ENCODE measurements around the gene TDRD10.

The TDRD10 gene

DNA sequence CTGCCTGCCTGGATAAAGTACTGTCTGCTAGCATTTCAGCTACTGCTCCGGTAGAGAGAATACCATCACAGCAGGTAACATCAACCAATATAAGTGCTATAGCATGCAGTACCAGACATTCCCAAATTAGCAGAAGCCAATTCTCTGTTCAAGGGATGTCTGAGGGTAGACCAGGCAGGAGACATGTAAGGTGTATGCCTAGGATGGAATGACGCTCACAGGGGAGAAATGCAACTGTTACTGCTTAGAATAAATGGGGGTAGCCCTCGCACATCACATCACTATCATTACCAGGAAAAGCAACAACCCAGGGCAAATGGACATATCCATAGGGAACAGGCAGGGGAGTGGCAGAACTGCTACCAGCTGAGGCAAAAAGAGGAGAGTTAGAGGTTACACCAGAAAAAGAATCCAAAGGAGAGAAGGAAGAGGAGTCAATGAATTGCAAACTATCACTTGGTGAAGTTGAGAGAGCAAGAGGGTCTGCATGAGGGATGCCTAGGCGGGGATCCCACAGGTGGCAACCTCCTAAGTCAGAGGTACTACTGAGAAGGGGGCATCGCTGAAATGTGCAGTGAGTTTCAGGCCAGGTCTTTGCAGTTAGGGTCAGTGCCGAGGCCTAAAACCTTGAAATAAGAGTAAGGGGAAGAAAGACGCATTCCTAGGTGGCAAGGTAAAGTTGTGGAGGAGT is 55.4 kb downstream of the TDRD10 start:
- no peak for DNase-seq

DNA sequence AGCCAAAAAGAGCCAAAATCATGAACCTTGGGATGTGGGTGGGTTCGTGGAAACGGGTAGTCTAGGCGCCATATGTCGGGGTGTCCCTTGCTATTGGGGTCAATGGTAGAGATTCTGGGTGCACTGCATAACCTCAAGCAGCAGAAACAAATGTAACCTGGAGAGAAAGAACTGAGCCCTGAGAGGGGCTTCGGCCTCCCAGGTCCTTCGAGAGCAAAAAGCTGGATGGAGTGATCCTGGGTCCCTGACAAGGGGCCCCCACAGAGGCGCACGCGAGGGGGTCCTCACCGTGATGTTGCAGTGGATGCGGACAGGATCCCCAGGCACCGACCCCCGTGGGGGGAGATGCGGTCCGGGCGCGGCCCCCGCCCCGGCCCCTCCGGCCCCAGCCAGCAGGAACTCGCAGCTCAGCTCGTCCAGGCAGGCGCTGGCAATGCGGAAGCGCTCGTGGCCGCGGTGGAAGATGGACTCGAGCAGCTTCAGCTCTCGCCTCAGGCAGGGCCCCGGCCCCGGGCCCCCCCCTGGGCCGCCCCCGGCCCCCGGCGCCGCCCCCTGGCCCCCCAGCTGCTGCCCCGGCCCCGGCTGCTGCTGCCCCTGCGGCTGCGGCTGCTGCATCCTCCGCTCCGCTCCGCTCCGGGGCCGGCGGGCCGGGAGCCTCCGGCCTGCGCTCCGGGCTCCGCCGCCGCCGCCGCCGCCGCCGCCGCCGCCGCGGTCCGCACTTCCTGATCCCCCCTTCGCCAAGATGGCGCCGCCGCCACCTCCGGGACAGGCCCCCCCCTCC is 56.1 kb downstream of the TDRD10 start, which contains the start of gene UBE2Q1:
TSS of gene UBE2Q1 (minus strand) at position 724 of the 781 bp plus-strand sequence. CDS start at position 615, 109 bp downstream.
- DNase-seq, result peak; percentile 37

DNA sequence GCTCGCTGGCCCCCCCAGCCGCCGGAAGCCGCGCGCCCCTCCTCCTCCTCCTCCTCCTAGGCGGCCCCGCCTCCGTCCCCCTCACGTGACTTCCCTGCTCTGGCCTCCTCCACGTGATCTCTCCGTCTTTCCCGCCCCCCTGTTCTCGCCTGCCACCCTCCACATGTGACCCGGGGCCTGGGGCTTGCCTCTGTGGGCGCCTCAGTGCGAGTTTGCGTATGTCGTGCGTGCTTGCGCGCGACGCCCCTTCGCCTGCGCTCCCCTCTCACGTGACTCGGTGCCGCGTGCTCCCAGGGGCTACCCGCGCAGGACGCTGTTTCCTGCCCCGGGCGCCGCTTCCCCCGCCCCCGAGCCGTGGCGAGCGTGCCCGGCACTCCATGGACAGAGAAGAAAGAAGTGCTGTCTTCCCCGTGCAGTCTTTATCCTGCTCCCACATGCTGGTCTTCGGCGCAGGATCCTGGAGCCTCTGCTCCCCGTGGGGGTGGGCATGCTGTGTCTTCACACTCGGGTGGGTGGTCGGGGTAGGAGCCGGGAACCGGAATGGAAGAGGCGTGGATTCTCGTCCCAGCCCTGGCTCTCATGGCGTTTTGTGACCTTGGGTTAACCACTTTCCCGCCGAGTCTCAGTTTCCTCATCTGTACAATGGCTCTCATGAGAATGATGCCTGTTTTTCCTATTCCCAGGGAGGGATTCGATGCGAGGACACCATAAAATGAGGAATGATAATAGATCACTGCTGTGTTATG is 56.9 kb downstream of the TDRD10 start:
- peak; percentile 100 for DNase-seq

DNA sequence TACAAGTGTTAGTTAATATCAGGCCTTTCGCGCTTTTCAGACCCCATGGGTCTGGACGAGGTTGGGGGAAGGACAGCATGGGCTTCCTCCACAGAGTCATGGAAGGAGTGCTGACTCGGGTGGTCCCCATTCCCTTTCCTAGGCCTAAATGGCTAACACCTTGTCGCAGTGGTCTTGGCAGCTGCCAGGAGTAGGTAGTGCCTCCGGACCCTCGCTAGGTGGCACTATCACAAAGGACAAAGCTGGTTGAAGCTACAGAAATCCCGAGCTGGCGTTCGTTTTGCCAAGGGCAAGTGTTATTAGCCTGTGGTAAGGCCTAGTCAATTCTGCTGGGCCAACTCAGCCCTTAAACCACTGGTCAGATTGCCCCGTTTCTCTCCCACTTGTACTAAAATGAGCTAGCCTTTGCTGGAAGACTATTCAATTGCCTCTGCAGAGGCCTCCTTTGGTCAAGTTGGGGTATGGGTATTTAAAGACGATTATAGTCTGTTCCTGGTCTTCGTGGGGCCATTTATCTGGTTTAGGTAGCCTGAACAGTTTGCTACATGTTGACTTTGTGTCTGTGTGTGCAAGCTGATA is 57.5 kb downstream of the TDRD10 start:
- peak; percentile 91 for DNase-seq

DNA sequence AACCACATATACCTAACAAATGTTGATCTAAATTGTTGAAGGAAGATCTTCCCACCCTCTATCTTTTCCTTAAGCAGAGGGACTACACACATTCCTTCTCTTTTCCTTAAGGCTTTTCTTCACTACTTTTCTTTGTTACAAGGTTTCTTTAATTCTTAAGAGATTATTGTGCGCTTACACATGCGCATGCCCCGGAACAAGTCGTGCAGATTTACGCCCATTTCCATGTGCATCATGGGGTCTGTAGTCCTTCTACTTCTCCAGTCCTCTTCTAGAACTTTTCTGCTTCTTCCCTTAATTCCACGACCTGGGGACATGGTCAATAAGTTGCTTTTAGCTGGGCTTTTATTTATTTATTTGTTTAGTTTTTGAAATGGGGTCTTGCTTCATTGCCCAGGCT is 63.9 kb downstream of the TDRD10 start:
- no peak for DNase-seq

DNA sequence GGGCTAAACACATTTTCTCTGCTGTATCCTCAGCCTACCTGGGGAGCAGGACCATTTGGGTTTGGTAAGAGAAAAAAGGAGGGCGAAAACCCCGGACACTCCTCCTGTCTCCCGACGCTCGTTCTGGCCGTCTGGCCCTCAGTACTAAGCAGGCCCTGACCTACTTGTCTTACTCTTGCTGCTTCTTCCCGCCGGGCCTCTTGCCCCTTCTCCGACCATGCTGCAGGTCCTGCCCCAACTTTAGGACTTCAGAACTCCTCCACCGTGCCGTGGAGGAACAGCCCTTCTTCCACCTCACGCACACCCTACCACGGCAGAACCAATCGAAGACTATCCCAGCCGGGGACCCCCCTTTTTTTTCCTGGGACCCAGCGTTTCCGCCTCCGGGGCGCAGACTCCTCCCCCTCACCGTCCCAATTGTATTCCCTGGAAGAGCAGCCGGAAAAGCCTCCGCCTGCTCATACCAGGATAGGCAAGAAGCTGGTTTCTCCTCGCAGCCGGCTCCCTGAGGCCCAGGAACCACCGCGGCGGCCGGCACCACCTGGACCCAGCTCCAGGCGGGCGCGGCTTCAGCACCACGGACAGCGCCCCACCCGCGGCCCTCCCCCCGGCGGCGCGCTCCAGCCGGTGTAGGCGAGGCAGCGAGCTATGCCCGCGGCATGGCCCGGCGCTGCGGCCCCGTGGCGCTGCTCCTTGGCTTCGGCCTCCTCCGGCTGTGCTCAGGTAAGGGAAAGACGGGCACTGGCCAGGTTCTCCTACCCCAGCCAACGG is 65.6 kb downstream of the TDRD10 start, which contains the start of gene CHRNB2:
TSS of gene CHRNB2 (plus strand) at position 393 of the 771 bp plus-strand sequence. CDS start at position 660, 267 bp downstream.
- DNase-seq, result peak; percentile 68

DNA sequence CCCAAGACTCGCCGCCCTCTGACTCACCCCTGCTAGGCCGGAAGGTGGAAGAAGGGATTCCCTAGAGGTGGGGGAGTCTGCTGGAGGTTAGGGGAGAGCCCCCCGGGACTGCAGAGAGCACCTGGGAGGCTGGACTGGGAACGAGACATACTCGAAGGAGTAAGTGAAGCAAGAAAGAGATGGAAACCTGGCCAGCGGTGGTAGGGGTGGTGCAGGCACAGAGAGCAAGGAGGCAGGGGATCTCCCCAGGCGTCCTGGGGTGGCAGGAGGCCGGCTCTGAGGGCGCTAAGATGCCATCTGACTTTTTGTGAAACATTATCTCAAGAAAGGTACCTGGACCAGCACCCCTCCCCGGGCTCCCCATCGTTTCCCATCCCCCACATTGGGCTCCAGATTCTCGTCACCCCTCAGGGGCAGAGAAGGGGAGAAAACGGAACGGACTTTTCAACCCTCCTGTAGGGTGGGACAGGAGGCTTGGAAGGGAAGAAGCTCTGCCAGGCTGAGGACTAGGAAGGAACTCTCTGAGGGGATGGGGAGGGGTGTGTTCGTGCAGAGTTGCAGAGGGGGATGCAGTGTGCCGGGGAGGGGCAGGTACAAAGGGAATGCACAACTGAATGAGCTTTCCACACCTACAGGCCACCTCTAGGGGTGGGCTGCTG is 66.3 kb downstream of the TDRD10 start:
- no peak for DNase-seq

DNA sequence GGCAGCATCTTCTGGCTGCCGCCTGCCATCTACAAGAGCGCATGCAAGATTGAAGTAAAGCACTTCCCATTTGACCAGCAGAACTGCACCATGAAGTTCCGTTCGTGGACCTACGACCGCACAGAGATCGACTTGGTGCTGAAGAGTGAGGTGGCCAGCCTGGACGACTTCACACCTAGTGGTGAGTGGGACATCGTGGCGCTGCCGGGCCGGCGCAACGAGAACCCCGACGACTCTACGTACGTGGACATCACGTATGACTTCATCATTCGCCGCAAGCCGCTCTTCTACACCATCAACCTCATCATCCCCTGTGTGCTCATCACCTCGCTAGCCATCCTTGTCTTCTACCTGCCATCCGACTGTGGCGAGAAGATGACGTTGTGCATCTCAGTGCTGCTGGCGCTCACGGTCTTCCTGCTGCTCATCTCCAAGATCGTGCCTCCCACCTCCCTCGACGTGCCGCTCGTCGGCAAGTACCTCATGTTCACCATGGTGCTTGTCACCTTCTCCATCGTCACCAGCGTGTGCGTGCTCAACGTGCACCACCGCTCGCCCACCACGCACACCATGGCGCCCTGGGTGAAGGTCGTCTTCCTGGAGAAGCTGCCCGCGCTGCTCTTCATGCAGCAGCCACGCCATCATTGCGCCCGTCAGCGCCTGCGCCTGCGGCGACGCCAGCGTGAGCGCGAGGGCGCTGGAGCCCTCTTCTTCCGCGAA is 69.4 kb downstream of the TDRD10 start:
- no peak for DNase-seq

DNA sequence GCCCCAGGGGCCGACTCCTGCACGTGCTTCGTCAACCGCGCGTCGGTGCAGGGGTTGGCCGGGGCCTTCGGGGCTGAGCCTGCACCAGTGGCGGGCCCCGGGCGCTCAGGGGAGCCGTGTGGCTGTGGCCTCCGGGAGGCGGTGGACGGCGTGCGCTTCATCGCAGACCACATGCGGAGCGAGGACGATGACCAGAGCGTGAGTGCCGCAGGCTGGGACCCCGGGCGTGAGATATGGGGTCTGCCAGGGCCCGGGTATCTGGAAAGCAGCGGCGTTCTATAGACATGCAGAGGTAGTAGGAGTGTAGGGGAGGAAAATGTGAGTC is 69.9 kb downstream of the TDRD10 start:
- no peak for DNase-seq

DNA sequence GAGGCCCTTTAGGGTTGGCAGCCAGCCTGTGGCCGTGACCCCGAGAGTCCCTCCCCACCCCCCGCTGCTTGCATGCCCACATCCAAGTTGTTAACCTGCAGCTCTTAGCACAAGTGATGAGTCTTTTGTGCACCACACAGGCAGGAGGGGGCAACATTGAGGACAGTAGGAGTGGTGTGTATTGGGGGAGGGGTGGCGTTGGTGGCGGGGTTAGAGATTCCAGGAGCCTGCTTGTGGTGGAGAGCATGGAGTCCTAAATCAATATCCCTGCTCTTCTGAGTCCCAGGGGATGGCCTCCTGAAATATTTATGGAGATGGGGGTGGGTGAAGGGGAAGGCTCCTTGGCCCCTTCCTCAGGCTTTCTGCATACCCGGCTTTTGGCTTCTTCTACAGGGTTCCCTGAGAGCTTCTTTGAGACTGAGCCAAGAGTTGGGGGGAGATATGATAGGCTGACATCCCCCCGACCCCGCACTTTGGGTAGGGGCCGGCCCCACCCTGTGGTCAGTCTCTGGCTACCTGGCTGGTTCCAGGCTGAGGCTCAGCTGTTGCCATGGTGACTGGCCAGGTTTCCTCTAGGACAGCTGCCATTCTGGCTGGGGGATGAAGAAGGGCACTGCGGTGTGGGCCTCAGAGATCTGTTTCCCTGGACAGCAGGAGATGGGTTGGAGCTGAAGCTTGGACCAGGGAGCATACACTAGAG is 70.6 kb downstream of the TDRD10 start:
- DNase-seq, result no peak

DNA sequence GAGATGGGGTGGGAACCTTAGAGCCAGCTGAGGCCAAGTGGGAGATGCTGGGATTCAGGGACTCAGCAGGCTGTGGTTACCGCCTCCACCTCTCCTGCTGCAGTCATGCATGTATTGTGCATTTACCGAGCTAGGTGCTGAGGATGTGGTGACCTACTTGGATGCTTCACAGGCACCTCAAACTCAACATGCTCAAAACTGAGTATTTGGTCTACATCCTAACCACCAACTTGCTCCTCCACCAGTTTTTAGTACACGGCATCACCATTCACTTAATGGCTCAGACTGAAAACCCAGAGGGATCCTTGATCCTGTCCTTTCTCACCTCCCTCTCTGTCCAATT is 71.1 kb downstream of the TDRD10 start:
- DNase-seq, result no peak

DNA sequence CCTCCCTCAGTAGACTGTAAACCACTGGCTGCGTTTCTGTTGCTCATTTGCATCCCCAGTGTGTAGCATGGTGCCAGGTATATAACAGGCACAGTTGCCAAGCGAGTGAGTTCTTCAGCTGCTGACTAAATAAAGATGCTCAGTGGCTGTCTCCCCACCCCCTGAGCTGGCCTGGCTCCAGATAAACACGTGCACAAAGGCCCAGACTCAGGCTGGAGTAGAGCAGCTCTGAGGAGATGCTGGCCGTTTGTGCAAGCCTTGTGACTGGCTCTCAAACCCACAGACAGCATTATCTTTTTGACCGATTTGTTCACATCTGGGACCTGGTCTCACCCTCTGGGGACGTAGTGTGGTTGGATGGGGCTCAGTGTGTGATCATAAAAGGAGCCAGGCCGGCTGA is 72.7 kb downstream of the TDRD10 start:
- DNase-seq, result no peak

DNA sequence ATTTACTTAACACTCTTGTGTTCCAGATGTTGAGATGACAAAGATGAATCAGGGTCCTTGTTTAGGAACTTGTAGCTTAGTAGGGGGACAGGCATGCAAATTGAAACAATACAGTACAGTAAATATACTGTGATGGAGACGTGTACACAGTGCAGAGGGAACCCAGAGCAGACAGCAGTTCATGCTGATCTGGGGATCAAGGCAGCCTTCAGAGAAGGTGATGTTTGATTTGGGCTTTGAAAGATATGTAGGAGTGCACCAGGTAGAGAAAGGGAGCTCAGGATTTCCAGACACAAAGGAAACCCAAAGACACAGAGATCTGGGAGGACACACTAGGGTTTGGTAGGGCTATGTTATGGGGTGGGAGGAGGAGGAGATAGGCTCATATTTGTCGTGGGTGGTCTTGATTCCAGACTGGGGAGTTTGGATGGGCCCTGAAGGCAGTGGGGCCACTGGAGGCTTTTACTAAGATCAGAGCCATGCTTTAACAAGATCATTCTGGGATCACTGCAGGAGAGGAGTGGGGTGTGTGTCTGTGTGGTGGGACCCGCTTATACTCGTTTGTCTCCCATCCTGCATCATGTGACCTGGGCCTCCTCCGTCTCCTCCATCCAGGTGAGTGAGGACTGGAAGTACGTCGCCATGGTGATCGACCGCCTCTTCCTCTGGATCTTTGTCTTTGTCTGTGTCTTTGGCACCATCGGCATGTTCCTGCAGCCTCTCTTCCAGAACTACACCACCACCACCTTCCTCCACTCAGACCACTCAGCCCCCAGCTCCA is 73.3 kb downstream of the TDRD10 start:
- DNase-seq, result no peak

DNA sequence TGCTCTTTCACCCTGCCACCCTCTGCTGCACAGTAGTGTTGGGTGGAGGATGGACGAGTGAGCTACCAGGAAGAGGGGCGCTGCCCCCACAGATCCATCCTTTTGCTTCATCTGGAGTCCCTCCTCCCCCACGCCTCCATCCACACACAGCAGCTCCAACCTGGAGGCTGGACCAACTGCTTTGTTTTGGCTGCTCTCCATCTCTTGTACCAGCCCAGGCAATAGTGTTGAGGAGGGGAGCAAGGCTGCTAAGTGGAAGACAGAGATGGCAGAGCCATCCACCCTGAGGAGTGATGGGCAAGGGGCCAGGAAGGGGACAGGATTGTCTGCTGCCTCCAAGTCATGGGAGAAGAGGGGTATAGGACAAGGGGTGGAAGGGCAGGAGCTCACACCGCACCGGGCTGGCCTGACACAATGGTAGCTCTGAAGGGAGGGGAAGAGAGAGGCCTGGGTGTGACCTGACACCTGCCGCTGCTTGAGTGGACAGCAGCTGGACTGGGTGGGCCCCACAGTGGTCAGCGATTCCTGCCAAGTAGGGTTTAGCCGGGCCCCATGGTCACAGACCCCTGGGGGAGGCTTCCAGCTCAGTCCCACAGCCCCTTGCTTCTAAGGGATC is 74.0 kb downstream of the TDRD10 start:
- no peak for DNase-seq

DNA sequence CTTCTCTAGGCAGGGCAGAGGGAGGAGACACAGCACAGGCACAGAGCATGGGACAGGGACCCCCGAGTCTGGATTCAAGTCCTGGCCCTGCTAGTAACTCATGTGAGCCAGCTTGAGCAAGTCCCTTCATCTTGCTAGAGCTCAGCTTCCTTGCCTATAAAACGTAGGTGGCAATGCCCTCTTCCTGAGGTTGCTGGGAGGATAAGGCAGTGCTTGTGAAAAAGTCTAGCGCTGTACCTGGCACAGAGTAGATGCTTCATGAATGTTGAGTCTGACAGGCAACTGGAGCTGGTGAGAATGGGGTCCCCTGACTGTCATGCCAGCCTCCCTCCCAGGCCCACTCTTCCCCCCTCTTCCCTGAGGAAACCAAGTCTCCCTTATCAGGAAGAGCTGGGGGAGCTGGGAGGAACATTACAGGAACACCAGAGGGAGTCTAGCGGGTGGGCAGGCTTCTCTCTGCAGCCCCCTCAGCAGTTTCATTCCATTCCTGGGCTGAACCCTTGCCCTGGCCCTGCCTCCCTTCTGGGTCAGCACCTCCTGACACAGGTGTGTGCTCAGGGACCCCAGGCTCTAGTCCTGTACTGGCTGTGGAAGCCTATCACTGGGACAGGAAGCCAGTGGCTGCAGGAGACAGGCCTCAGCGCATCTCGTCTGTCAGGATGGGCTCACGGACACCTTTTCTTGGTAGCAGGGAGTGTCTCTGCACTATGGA is 75.5 kb downstream of the TDRD10 start:
- DNase-seq, result no peak

DNA sequence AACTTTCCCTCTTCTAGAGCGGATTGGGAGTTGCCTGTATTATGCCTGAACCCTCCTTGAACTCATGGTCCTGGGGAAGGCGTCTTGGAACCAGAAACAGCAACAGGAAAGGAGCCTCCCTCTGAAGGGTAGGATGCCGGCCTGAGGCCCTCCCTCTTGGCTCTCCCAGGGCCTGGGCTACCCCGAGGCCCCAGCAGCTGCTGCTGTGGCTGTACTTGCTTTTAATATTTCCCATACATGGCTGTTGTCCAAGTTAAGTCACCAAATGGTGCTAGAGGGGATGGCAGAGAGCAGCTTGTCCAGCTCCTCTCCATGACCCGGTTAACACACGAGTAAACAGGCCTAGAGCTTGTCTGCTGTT is 76.0 kb downstream of the TDRD10 start:
- no peak for DNase-seq

DNA sequence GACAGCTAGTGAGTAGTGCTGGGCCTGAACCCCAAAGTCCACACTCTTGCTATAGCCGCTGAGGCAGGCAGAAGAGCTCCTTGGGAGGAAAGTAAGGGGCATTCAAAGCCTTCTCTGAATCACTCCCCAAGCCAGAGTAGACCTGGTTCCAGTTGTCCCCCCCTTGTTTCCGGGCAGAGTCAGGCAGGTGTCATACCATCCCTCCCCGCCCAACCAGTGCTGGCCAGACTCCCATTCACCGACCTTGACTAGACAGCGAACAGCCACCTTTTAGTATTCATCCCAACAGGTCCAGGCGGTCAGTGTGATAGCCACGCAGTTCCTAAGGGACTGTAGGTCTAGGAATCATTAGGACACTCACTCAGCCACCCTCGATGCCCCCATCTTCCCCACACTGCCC is 77.4 kb downstream of the TDRD10 start:
- no peak for DNase-seq

DNA sequence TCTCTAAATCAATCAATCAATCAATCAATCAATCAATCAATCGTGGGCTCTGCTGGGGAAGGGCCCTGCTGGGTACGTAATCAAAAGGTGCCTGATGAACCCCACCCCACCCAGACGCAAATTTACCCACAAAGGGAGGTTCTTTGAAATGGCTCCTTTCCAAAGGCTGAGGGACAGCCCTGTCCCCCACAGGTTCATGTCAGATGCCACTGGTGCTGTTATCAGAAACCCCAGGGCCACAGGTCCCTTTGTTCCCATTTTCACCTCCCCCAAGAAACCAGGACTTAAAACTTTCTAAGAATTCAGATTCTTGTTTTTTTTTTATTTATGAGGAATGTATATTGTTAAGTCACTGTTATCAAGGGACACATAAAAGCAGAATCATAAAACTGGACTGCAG is 79.7 kb downstream of the TDRD10 start:
- DNase-seq, result no peak

DNA sequence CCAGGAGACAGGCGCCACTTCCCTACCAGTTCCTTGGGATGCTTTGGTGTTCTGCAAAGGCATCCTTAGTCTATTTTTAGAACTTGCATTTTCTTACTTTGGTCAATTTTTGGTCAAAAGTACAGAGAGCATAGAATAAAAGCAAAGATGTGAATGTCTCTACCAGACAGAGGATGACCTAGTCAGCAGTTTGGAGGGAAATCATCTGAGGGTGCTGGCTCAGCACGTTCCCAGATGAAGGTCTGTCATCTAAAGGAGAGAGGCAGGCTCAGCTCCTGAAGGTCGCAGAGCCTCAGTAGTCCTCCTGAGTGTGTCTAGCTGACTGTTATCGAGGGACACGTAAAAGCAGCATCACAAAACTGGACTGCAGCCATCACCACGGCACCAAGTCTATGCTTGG is 80.9 kb downstream of the TDRD10 start:
- no peak for DNase-seq

All from activated CD4-positive, alpha-beta T cell treated with anti-CD3 and anti-CD28 coated beads, Interleukin-2, Interleukin-6, amounts not matched to agents 100 ng/mL and 50 ng/mL, durations not matched to agents 16 hours and 8 hours (primary cell).